Heart left ventricle (tissue), 13 donors: ENCODE data around the gene DBR1.

Source experiments
- POLR2A ChIP-seq, 2 donors: fragments of 450-650 bp; IDR thresholded peaks; one replicate each; pipeline ENCODE4 v1.6.1; 2017; ENCODE audit warnings: antibody characterized with exemption in 2 of 2, mild to moderate bottlenecking in 2 of 2, moderate library complexity in 2 of 2
- TF ChIP-seq, protein P1 (sequence below), 12 donors: fragments of 200-600 bp; sonication (generic) in 4 of 12; IDR thresholded peaks; one replicate each; pipeline versions ENCODE4 v1.5.0 to v1.8.0; 2018 to 2022; ENCODE audit warnings: antibody characterized with exemption in 12 of 12, mild to moderate bottlenecking in 5 of 12
- donor health status: ischemic (EF 13 %, LVEDD 7.1; RV severe dilation, severe dysfunction).
- donor health status: DM: no; HTN: yes; CAD: no.
- donor health status: DM: no; HTN: no; CAD: no.
- donor health status: ischemic (EF 25% LVEDD 6.9; RV normal size, moderate dysfunction).
- donor health status: ischemic (EF 25% LVEDD 5.7; RV mildly dilated, moderate dysfunction).
- donor health status: ischemic (EF 35%, LVEDD 5.7; RV mildly dilated, moderate dysfunction).
- donor health status: nonischemic (EF 11% LVEDD 7.7; RV severe dilation, severe dysfunction).
- donor health status: DM: yes; HTN: yes; CAD: no.
- donor health status: PGD.
- donor health status: ischemic (EF 29% LVEDD 5.4; RV normal size, mild dysfunction).
- donor health status: nonischemic (EF 23%, LVEDD 6.1; RV moderate dilation, normal function).

DNA sequence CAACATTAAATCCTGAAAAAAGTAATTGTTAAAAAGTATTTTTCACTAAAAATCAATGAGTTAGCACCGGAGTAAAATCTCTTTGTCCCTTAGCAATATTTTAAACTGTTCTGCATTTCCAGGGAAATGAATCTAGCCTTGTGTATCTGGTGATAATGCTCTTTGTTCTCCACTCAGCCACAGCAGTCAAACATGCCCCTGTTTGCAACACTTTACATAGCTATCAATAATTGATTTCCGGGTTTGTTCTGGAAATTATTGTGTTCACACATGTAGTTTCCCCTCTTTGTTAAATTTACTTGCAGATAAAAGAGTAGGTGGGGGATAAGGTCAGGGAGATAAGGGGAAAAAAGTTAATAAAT lies 38.9 kb downstream of the DBR1 start:
- TF ChIP-seq, protein P1, sequence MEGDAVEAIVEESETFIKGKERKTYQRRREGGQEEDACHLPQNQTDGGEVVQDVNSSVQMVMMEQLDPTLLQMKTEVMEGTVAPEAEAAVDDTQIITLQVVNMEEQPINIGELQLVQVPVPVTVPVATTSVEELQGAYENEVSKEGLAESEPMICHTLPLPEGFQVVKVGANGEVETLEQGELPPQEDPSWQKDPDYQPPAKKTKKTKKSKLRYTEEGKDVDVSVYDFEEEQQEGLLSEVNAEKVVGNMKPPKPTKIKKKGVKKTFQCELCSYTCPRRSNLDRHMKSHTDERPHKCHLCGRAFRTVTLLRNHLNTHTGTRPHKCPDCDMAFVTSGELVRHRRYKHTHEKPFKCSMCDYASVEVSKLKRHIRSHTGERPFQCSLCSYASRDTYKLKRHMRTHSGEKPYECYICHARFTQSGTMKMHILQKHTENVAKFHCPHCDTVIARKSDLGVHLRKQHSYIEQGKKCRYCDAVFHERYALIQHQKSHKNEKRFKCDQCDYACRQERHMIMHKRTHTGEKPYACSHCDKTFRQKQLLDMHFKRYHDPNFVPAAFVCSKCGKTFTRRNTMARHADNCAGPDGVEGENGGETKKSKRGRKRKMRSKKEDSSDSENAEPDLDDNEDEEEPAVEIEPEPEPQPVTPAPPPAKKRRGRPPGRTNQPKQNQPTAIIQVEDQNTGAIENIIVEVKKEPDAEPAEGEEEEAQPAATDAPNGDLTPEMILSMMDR (IDR thresholded peaks at IDR 0.05): no peak
- no peak for TF ChIP-seq POLR2A (IDR thresholded peaks at IDR 0.05)
